NCI-H2107 treated with DMSO at 0.1 percent for 48 hours (cell line): ENCODE data around the gene NUAK2.

Source experiments
- DNase-seq: peaks from one replicate; lab custom pipeline; 2025; ENCODE audit not compliant: unreplicated experiment; lab: John Stamatoyannopoulos, UW

Gene NUAK2

GRCh38 chr1:205275916-205276688 is 45.4 kb downstream of the NUAK2 start:
- DNase-seq: no peak

DNA sequence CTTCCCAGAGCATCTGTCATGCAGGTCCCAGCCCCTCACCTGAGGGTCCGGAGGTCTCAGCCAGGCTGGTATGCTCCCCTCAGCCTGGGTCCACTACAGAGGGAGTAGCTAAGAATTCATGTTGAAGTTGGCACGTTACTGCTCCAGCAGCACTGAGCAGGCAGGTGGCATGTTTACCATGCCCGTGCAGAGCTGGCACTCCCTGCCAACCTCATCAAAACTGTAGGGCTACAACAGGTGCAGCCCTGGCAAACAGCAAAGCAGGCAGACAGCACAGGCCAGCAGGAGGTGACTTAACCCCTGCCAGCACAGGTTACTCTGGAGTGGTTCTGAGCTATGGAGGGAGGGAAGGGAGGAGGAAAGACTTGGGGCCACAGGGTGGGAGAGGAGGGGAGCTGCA is 46.4 kb downstream of the NUAK2 start:
- peak; percentile 79 for DNase-seq

DNA sequence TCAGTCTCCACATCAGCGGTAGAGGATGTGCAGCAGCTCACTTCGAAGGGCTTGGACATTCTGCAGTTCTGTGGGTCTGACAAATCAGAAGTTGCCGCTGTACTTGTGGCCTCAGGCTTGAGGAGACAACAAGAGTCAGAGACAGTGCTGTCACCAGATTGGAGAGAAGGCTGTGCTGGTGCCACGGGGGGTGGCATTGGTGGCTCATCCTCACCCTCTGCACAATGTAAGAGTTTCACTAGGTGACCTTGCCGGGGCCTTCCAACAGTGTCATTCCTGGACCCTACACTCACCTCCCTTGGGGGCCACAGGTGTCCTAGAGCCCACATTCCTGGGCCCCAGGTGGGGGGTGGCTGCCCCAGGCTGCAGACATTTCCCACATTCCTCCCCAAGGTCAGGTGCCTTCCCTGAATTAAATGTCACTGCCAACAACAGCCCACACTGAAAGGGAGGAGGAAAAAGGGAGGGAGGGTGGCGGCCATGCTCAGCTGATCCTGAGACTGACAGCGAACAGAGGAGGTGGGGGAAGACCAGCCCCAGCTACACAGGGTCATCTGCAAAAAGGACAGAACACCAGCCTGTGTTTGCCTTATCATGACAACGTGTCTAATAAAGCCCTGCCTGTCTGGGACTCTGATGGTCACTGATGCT is 47.4 kb downstream of the NUAK2 start:
- DNase-seq: peak; percentile 17

GRCh38 chr1:205273551-205273982 is 48.0 kb downstream of the NUAK2 start:
- DNase-seq: peak; percentile 95

DNA sequence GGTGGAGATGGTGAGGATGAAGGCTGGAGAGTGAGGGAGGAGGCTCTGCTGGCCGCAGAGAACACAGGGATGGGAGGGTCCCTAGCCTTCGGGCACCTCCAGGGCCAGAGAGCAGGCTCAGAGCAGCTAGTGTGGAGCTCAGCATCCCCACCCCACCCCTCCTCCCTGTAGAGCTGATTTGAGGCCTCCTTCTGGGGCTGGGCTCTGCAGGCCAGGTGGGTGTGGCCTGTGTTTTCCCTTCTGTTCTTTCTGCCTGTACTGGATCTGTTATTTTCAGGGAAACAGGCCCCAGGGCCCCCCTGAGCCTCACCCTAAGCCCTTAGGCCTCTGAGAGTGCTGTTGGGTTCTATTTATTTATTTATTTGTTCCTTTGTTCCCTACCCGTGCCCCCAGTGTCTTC is 49.0 kb downstream of the NUAK2 start:
- no peak for DNase-seq

- DNase-seq: no peak
Observed at GRCh38 chr1:205271745-205272144, 49.8 kb downstream of the NUAK2 start.

- no peak for DNase-seq
Observed at GRCh38 chr1:205271277-205271676, 50.3 kb downstream of the NUAK2 start.

DNA sequence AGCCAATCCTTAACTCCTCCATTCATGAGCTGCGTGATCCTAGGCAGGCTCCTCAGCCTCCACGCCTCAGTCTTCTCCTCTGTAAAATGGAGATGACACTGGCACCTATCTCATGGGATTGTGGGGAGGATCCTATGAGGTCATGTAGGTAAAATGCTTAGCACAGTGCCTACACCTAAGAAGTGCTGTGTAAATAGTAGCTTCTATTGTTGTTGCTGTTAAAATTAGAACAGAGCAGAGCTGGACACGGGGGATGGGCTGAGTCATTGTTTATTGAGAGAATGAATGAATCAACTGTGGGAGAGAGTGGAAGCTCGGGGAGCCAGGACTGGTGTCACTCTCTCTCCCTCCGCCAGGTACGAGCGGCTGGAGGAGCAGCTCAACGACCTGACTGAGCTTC is 50.8 kb downstream of the NUAK2 start:
- DNase-seq: peak; percentile 63

GRCh38 chr1:205270271-205270670 is 51.3 kb downstream of the NUAK2 start:
- no peak for DNase-seq

GRCh38 chr1:205269711-205270110 is 51.8 kb downstream of the NUAK2 start:
- no peak for DNase-seq

DNA sequence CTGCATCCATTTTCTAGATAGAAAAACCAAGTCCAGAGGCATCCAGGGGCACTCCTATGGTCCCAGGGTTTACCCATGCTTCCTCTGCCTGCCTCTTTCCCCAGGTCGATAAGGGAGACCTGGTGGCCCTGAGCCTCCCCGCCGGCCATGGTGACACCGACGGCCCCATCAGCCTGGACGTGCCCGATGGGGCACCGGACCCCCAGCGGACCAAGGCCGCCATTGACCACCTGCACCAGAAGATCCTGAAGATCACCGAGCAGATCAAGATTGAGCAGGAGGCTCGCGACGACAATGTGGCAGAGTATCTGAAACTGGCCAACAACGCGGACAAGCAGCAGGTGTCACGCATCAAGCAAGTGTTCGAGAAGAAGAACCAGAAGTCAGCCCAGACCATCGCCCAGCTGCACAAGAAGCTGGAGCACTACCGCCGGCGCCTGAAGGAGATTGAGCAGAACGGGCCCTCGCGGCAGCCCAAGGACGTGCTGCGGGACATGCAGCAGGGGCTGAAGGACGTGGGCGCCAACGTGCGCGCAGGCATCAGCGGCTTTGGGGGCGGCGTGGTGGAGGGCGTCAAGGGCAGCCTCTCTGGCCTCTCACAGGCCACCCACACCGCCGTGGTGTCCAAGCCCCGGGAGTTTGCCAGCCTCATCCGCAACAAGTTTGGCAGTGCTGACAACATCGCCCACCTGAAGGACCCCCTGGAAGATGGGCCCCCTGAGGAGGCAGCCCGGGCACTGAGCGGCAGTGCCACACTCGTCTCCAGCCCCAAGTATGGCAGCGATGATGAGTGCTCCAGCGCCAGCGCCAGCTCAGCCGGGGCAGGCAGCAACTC is 52.5 kb downstream of the NUAK2 start:
- DNase-seq: no peak

DNA sequence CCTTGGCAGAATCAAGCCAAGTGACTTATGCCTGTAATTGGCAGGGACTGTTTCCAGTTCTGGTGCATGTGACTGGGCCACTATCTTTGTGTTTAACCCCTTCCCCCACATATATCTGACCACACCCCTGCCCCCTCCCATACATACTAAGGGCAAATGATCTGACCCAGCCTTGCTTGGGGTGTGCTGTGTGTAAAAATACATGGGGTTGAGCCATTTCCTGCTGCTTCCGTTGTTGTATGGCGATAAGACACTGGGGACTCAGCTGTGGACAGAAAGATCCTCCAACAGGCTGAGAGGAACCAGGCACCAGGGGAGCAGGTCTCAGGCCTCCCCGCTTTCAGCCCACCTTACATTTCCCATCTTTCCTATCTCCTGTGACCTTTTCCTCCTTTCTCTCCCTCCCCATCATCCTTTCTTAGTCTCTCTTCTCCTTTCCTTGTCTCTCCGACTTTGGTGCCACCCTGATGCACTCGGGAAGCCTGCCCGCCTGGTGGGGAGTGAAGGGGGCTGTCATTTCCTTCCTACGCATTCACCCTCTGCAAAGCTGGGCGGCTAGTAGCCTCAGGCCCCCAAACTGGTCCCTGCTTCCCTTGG is 54.1 kb downstream of the NUAK2 start:
- DNase-seq: no peak

DNA sequence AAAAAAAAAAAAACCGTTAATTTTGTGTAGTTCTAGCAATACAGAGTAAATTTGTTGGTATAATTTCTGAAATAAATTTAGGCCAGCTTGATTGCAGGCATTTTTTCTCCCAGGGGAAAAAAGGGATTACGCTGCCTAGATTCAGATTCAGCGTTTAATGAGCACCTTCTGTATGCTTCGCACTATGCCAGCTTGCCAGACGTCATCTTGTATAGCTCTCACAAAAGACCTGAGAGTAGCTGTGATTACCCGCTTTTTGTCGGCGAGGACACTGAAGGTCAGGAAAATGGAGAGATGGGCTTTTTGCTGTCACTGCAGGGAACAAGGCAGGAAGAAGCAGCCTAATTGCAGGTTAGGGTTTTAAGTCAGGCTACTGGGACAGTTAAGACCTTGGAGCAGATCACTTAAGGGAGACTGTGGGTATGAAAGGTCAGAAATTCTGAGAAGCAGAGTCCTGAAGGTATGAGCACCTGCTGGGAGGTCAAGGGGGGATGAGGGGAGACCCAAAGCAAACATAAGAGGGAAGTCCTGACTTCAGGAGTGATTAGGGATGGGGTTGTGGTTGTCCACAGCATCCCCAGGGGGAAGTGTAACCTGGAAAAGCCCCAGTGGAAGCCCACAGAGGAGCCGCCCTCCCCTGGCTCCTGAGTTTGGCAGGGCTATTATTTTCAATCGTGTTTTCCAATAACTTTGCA is 54.8 kb downstream of the NUAK2 start:
- DNase-seq: no peak

GRCh38 chr1:205263580-205264190 is 57.9 kb downstream of the NUAK2 start:
- DNase-seq: no peak

- DNase-seq: peak; percentile 25
Observed at GRCh38 chr1:205262731-205263171, 58.8 kb downstream of the NUAK2 start.

- DNase-seq: no peak
Observed at GRCh38 chr1:205261946-205262691, 59.4 kb downstream of the NUAK2 start.

DNA sequence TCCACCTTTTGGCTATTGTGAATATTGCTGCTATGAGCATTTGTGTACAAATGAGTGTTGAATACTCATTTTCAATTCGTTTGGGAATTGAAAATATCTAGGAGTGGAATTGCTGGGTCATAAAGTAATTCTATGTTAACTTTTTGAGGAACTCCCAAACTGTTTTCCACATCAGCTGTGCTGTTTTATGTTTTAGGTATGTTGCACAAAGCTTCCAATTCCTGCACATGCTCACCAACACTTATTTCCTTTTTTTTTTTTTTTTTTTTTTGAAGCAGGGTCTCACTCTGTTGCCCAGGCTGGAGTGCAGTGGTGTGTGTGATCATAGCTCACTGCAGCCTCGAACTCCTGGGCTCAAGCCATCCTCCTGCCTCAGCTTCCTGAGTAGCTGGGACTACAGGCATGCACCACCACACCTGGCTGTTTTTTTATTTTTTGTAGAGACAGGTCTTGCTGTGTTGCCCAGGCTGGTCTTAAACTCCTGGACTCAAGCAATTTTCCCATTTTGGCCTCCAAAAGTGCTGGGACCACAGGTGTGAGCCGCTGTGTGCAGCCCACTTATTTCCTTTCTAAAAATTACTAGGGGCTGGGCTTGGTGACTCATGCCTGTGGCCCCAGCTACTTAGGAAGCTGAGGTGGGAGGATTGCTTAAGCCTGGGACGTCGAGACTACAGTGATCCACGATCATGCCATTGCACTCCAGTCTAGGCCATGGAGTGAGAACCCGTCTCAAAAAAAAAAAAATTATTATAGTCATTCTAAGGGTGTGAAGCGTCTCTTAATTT is 60.4 kb downstream of the NUAK2 start:
- no peak for DNase-seq

GRCh38 chr1:205259998-205260397 is 61.5 kb downstream of the NUAK2 start:
- DNase-seq: no peak

GRCh38 chr1:205259324-205259832 is 62.2 kb downstream of the NUAK2 start:
- DNase-seq: peak; percentile 72
